AG09309 (cell line): ENCODE measurements around the gene ARFGAP3.

Source experiments
- DNase-seq: peaks from one replicate; pipeline ENCODE4 v3.0.0-alpha.2; 2010; ENCODE audit warnings: low read depth
- H3K4me3 ChIP-seq: 2 replicates; pipeline ENCODE4 v1.5.1; 2011; ENCODE audit warnings: mild to moderate bottlenecking, low read depth, low read length, moderate library complexity; ENCODE audit not compliant: control insufficient read depth
- CTCF ChIP-seq: IDR thresholded peaks from 2 replicates; pipeline ENCODE4 v1.5.1; 2011; ENCODE audit warnings: mild to moderate bottlenecking, low read depth, low read length, inconsistent platforms; ENCODE audit not compliant: insufficient read depth, control insufficient read depth; ENCODE audit errors: missing control alignments

Gene ARFGAP3

DNA sequence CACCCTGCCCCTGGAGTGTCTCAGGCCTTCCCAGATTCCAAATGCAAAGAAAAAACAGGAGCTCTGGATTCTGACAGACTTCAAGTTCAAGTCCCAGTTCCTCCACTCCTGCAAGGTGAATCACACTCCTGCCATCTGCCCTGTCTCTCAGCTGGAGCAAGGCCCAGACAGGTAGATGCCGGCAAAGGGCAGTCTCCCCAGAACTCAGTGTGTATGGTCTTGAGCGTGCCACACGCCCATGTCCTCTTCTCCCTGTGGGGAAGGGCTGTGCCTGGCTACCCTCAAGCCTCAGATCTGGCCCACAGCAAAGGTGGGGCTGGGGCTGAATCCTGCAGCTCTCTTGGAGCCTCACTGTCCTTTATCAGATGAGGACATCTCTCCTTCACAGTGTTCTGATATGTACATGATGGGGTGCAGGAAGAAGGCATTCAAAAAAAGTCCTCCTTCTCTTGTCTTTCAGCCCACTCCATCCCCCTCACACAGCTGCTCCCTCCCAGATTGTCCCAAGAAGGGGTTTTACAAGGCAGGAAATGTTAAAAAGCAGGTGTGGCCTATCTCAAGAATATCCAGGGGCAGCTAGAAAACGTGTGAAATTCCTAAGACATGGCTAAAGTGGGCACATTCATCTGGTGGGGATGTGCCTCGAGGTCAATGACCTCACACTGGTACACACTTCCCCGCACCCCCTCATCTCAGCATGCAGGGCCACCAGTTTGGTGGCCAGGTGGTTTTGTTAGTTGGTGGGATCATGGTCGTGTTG is 27.7 kb upstream of the ARFGAP3 start:
- TF ChIP-seq CTCF = no peak
- DNase-seq = no peak

GRCh38 chr22:42883970-42884369 is 26.9 kb upstream of the ARFGAP3 start:
- H3K4me3 ChIP-seq = no peak overlapping the region
- no peak for DNase-seq
- no peak for TF ChIP-seq CTCF

More for the DNA sequence above, 27.7 kb upstream of the ARFGAP3 start:
- H3K4me3 ChIP-seq = no peak overlapping the region

DNA sequence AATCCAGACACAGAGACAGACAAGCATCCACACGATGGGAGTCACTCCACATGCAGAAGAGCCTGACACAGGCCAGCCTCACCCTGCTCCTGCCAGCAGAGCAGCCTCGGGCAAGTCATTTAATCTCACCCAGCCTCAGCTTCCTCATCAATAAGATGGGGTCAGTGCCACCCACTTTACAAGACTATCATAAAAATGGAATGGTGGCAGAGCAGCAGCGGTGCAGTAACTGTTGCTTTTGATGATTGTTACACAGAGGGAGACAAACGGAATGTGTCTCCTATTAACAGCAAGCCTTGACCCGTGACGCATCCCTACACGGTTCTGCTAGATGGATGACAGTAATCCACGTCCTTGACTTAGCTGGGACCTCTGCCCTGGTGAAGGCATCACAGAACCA is 26.0 kb upstream of the ARFGAP3 start:
- no peak for TF ChIP-seq CTCF
- no peak for DNase-seq
- H3K4me3 ChIP-seq = no peak overlapping the region

GRCh38 chr22:42881982-42882656 is 25.0 kb upstream of the ARFGAP3 start:
- no peak for DNase-seq
- H3K4me3 ChIP-seq = no peak overlapping the region
- TF ChIP-seq CTCF = no peak

GRCh38 chr22:42881298-42881697 is 24.2 kb upstream of the ARFGAP3 start:
- no peak overlapping the region for H3K4me3 ChIP-seq
- DNase-seq = no peak
- no peak for TF ChIP-seq CTCF

- H3K4me3 ChIP-seq = no peak overlapping the region
- TF ChIP-seq CTCF = no peak
- no peak for DNase-seq
Observed at GRCh38 chr22:42880815-42881214, 23.7 kb upstream of the ARFGAP3 start.
